Measurements from ENCODE around the gene HYAL2.

The HYAL2 gene

DNA sequence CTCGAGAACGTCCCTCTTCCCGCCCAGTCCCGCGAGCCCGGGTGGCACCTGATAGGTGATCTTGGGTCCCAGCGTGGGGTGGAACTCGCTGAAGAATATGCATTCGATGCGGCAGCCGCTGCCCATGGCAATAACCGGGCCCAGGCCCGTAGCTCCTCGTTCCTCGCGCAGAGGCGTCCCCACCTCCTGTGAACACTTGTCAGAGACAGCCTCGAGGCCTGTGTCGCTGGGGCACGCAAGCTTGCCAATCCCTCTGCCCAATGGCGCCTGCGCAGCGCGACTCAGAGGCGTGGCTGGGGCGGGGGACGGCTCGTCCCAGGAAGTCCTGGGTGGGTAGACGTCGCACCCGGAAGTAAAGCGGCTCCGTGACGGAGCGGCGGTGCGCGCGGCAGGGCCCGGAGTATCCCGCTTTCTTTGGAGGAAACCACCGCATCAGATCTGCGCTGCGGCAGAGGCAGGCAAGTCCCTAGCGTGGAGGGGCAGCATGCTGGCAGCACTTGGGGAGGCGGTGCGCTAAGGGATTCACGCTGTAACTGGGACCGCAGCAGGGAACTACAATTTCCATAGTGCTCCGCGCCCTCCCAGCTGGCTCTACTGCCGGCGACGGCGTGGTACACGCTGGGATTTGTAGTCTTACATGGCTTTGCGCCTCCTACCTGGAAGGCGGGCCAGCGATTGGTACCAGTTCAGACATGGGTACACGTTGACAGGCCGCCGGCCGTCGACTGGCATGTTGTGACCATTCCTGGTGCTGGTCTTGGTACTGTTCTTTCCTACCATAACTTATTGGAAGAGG lies 28.2 kb upstream of the HYAL2 start, which contains the start of the genes CYB561D2 and NPRL2:
CYB561D2 (plus strand) TSS at position 336 of the 796 bp plus-strand sequence. CDS start 572 bp downstream, outside the sequence.
NPRL2 (minus strand) TSS at position 249 of the 796 bp plus-strand sequence; CDS start at position 126, 123 bp downstream.
- DNase-seq (ENCODE audit: extremely low read depth in 1 of 2, low read depth in 1 of 2): peak; percentile 92 to 100

- DNase-seq (ENCODE audit: extremely low read depth in 1 of 2, low read depth in 1 of 2): no peak
Measured at GRCh38 chr3:50350213-50350526, 27.6 kb upstream of the HYAL2 start.

GRCh38 chr3:50347187-50347813 lies 24.8 kb upstream of the HYAL2 start:
- peak; percentile 47 to 57 for DNase-seq (ENCODE audit: extremely low read depth in 1 of 2, low read depth in 1 of 2)

DNA sequence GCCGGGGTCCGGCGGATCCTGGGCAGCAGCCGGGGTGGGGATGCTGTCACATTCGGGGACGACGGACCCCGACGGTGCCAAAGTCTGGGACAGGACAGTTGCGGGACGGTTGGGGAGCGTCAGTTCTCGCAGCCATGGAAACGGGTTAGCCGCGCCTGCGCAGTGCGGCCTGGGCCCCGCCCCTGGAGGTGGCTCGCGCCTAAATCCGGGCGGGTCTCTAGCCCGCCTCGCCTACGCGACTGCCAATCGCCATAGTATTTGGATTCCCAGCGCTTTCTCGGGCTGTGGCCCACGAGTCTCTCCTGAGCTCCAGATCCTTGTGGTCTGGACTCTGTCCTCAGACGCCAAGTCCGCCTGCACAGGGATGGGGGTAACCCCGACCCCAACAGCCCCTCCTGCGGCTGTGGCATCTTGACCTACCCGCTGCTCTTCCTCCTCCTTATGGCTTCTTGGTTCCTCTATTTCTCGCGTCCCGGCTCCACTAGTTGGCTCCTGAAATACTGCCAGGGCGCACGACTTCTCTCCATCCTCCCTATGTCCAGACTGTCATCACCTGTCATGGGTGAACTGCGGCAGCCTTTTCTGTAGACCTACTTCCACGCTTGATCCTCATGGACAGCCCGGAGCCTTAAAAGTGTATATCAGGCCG lies 23.2 kb upstream of the HYAL2 start, which contains the start of gene ZMYND10:
ZMYND10 (minus strand) TSS at position 147 of the 649 bp plus-strand sequence. CDS start 153 bp downstream, outside the sequence.
- DNase-seq (ENCODE audit: extremely low read depth in 1 of 2, low read depth in 1 of 2): peak; percentile 38 to 66

DNA sequence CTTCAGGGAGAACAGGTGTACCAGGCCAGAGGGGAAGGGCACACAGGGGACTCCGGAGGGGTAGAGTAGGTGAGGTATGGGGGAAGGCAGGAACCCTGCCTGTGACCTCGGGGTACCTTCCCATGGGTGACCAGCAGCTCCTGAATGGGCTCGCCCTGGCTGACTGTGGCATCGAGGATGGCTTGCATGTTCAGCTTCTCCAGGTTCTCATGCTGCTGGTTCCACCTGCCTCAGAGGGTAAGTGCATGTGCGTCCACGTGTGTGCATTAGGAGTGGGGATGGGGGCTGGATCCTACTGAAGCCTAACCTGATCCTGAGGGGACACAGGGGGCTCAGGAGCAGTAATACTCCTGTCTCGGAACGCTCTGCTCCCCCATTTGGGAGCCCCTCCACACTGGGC lies 22.5 kb upstream of the HYAL2 start:
- no peak for DNase-seq (ENCODE audit: extremely low read depth in 1 of 2, low read depth in 1 of 2)

- DNase-seq (ENCODE audit: extremely low read depth in 1 of 2, low read depth in 1 of 2): no peak
Measured at GRCh38 chr3:50342813-50343633, 20.5 kb upstream of the HYAL2 start.

GRCh38 chr3:50341996-50342650 lies 19.6 kb upstream of the HYAL2 start:
- no peak for DNase-seq (ENCODE audit: extremely low read depth in 1 of 2, low read depth in 1 of 2)

DNA sequence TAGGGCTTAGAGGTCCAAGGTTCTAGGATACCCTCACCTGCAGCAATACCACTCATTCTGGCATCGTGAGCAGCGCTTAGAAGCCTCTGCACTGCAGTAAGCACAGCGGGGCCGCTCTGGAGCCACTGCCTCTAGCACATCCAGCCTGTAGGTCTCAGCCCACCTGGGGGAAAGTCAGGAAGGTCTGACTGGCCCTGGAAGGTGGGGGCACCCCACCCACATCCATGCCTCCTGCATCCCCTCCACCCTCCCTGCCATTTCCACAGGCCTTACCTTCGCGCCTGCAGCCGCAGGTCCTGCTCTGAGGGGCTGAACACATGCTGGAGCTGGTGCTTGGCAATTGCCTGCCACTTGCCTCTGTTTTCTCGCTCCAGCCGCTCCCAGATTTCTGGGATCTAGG lies 19.0 kb upstream of the HYAL2 start:
- DNase-seq (ENCODE audit: extremely low read depth in 1 of 2, low read depth in 1 of 2): no peak

- DNase-seq (ENCODE audit: extremely low read depth in 1 of 2, low read depth in 1 of 2): peak in 1 of 2 donors; percentile 43
Measured at GRCh38 chr3:50340448-50341329, 18.1 kb upstream of the HYAL2 start, which contains the start of gene RASSF1. RASSF1 (minus strand) TSS chr3:50340836; CDS start chr3:50340805, 31 bp downstream.

DNA sequence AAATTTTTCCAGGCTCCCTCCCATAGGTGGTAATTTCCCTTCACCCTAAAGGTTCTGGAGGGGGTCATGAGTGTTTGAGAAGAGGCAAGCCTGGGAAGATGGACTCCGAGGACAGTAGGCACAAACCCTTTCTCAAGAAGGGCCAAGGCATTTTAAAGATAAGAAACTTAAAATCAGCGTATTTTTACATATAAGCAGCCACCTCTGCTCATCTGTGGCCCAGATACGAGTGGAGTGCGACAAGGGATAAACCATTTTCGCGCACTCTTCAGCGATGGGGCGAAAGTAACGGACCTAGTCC lies 17.6 kb upstream of the HYAL2 start:
- no peak for DNase-seq (ENCODE audit: extremely low read depth in 1 of 2, low read depth in 1 of 2)

GRCh38 chr3:50339485-50340146 lies 17.1 kb upstream of the HYAL2 start:
- DNase-seq (ENCODE audit: extremely low read depth in 1 of 2, low read depth in 1 of 2): no peak

DNA sequence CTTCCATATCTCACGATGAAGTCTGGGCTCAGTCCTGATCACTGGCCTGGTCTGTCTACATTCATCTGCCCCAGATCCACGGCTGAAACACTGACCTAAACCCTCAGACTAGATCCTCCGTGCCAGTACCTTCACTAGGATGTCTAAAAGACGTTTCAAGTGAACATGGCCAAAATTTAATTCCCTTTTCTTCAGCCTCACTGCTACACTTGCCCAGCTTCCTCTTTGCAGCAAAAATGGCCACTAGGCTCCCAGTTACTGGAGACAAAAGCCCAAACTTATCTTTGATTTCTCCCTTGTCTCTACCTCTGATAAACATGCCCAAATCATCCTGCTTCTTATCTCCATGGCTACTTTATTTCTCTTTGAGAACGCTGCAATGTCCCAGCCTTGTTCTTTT lies 16.4 kb upstream of the HYAL2 start:
- no peak for DNase-seq (ENCODE audit: extremely low read depth in 1 of 2, low read depth in 1 of 2)

- peak; percentile 84 to 88 for DNase-seq (ENCODE audit: extremely low read depth in 1 of 2, low read depth in 1 of 2)
Measured at GRCh38 chr3:50337175-50337861, 14.8 kb upstream of the HYAL2 start.

- DNase-seq (ENCODE audit: extremely low read depth in 1 of 2, low read depth in 1 of 2): no peak
Measured at GRCh38 chr3:50336452-50337174, 14.1 kb upstream of the HYAL2 start.

DNA sequence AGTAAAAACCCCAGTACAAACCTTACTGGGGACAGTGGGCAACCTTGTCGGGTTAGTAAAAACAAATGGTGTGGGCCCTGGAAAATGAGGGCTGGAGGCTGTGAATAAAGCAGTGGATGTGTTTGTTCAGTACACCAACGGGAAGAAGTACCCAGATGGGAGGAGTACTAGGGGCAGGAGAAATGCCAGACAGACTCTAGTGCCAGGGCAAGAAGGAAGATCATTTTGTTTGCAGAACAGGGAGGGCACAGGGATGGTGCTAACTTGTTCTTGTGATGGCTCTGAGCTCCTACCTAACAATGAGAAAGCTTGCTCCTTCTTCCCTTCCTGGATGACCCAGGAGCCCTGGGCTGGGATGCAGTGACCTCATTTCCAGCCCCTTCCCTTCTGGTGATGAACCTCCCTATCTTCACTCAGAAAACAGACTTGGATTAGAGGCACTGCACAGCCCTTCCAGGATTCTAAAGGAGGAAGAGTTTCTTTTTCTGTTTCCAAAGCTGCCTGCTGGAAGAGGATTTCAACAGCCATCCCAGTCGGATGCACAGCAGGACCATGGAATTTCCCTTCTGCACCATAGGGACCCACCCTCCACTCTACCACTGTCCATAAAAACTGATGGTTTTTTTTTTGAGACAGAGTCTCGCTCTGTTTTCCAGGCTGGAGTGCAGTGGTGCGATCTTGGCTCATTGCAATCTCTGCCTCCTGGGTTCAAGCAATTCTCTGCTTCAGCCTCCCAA lies 12.0 kb upstream of the HYAL2 start:
- DNase-seq (ENCODE audit: extremely low read depth in 1 of 2, low read depth in 1 of 2): no peak

DNA sequence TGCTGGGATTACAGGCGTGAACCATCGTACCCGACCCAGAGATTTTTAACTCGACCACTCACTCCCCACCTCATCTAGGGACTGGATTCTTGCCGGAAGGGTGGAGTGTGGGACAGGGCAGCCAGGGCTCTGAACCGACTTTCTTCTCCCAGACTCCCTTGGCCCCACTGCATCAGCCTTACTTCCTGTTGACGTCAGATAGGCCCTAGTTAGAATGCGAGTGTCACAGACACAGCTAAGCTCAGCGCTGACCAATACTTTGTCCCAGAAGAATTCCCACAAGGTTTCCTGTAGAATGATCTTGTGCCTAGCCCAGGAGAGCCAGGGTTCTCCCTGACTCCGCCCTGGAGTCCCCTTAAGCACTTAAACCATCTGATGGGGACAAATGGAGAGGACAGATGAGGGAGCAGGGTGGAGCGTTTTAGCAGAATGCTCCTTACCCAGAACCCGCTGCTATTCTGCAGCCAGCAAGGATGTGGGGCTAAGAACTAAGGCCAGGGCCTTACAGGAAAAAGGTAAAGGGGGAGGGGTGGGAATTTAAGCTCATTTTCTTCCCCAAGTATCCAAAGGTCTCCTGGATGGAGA lies 11.3 kb upstream of the HYAL2 start:
- no peak for DNase-seq (ENCODE audit: extremely low read depth in 1 of 2, low read depth in 1 of 2)

All from activated CD8-positive, alpha-beta memory T cell treated with anti-CD3 and anti-CD28 coated beads for 1 hour (primary cell).